ENCODE data around the gene NFIA.

Gene NFIA

DNA sequence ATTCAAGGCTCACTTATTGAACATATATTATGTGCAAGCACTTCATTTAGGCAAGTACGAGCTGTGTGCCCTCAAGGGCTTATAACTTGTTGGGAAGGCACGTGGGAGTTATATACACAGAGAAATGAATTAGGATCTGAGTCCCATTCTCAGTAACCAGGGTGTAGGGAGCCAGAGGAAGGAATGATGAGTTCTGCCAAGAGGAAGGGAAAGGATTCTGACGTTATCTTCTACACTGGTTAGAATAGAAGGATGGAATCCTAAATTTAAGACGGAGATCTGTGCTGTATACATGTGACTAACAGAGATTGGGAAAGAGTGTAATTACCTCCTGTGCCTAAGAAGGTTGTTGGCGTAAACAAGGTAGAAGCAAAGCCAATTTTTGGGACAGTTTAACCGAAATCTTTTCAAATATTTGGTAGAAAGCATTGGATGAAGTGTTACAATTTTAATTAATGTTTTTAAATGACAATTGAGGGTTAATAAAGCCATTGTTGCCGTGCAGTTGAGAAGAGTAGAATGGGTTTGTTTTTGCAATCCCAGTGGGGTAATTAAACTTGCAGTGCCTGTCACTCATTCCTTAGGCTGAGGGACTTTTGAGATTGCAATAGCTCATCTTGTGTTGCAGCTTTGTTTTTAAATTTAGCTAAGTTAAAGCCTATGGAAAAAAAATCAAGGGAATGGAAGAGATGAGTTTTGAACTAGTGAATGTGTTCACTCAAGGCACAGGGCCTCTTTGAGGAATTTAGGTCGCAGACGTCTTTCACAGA, 177.2 kb downstream of the NFIA start:
- no peaks in the 10 kb centered on the region for H3K27me3 Mint-ChIP-seq (ENCODE audit: low read depth)
- peaks cover 44% of the 10 kb centered on the region for H3K4me1 Mint-ChIP-seq
- H3K36me3 Mint-ChIP-seq (ENCODE audit: low read depth): no peaks in the 10 kb centered on the region
- peak overlapping the region; percentile 2 to 41 (median 36) for H3K27ac Mint-ChIP-seq
- no peaks in the 10 kb centered on the region for H3K9me3 Mint-ChIP-seq
- TF ChIP-seq, protein P1, sequence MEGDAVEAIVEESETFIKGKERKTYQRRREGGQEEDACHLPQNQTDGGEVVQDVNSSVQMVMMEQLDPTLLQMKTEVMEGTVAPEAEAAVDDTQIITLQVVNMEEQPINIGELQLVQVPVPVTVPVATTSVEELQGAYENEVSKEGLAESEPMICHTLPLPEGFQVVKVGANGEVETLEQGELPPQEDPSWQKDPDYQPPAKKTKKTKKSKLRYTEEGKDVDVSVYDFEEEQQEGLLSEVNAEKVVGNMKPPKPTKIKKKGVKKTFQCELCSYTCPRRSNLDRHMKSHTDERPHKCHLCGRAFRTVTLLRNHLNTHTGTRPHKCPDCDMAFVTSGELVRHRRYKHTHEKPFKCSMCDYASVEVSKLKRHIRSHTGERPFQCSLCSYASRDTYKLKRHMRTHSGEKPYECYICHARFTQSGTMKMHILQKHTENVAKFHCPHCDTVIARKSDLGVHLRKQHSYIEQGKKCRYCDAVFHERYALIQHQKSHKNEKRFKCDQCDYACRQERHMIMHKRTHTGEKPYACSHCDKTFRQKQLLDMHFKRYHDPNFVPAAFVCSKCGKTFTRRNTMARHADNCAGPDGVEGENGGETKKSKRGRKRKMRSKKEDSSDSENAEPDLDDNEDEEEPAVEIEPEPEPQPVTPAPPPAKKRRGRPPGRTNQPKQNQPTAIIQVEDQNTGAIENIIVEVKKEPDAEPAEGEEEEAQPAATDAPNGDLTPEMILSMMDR (IDR thresholded peaks at IDR 0.05; ENCODE audit: unreplicated experiment in 3 of 3): no peak
- no peak overlapping the region for H3K4me3 Mint-ChIP-seq

- no peaks in the 10 kb centered on the region for H3K36me3 Mint-ChIP-seq (ENCODE audit: low read depth)
- peaks cover 38% of the 10 kb centered on the region for H3K4me1 Mint-ChIP-seq
- no peak overlapping the region for H3K27ac Mint-ChIP-seq
- H3K4me3 Mint-ChIP-seq: no peak overlapping the region
- TF ChIP-seq, protein P1 (IDR thresholded peaks at IDR 0.05; ENCODE audit: unreplicated experiment in 3 of 3): no peak
- H3K9me3 Mint-ChIP-seq: no peaks in the 10 kb centered on the region
- no peaks in the 10 kb centered on the region for H3K27me3 Mint-ChIP-seq (ENCODE audit: low read depth)
Measured at GRCh38 chr1:61260171-61260570, 177.8 kb downstream of the NFIA start.

DNA sequence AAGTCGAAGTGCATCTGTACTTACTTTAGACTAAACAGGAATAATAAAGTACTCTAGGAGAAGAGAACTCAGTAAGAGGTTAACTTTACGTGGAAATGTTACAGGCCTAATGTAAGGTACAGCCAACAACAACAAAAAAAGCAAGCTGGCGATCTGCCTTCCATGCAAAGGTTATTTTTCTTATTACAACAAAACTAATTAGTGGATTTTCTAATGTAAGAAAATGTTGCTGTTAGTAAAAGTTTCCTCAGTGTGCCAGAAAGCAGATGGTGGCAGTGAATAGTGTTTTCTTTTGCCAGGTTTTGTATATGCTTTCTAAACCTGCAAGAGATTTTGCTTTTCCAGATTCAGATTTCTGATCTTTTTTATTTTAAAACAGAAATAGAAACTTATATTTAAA, 179.2 kb downstream of the NFIA start:
- no peaks in the 10 kb centered on the region for H3K27me3 Mint-ChIP-seq (ENCODE audit: low read depth)

GRCh38 chr1:61263905-61264824, 181.8 kb downstream of the NFIA start:
- H3K27me3 Mint-ChIP-seq (ENCODE audit: low read depth): no peaks in the 10 kb centered on the region
- H3K4me3 Mint-ChIP-seq: no peak overlapping the region
- H3K36me3 Mint-ChIP-seq (ENCODE audit: low read depth): no peaks in the 10 kb centered on the region
- peak overlapping the region in 2 of 3 experiments; percentile 1 to 4 for H3K27ac Mint-ChIP-seq
- TF ChIP-seq, protein P1 (IDR thresholded peaks at IDR 0.05; ENCODE audit: unreplicated experiment in 3 of 3): no peak
- no peaks in the 10 kb centered on the region for H3K9me3 Mint-ChIP-seq
- peaks cover 40% of the 10 kb centered on the region for H3K4me1 Mint-ChIP-seq

More for the DNA sequence above, 179.2 kb downstream of the NFIA start:
- TF ChIP-seq, protein P1 (IDR thresholded peaks at IDR 0.05; ENCODE audit: unreplicated experiment in 3 of 3): no peak
- no peak overlapping the region for H3K4me3 Mint-ChIP-seq
- H3K4me1 Mint-ChIP-seq: peaks cover 30% of the 10 kb centered on the region
- no peaks in the 10 kb centered on the region for H3K36me3 Mint-ChIP-seq (ENCODE audit: low read depth)
- no peaks in the 10 kb centered on the region for H3K9me3 Mint-ChIP-seq
- H3K27ac Mint-ChIP-seq: peak overlapping the region; percentile 59 to 86 (median 66)

GRCh38 chr1:61264825-61265242, 182.5 kb downstream of the NFIA start:
- Mint-ChIP-seq H3K9me3 (no peaks in the 10 kb centered on the region), H3K36me3 (ENCODE audit: low read depth) (no peaks in the 10 kb centered on the region), H3K27ac (peak overlapping the region in 2 of 3 experiments; percentile 1 to 4), H3K4me3 (no peak overlapping the region), H3K27me3 (ENCODE audit: low read depth) (no peaks in the 10 kb centered on the region), H3K4me1 (peaks cover 41% of the 10 kb centered on the region)
- TF ChIP-seq, protein P1 (IDR thresholded peaks at IDR 0.05; ENCODE audit: unreplicated experiment in 3 of 3): no peak

Measured in nephron (organoid).